ENCODE measurements around the gene CEP63.

CEP63 gene

GRCh38 chr3:134610432-134611385 lies 124.9 kb downstream of the CEP63 start:
- DNase-seq: no peak

- no peak for DNase-seq
These were observed 125.7 kb downstream of the CEP63 start for GRCh38 chr3:134611516-134611915.

GRCh38 chr3:134613006-134613520 lies 127.2 kb downstream of the CEP63 start:
- no peak for DNase-seq

- DNase-seq: no peak
These were observed 129.1 kb downstream of the CEP63 start for GRCh38 chr3:134614955-134615354.

GRCh38 chr3:134615743-134616142 lies 129.9 kb downstream of the CEP63 start:
- DNase-seq: no peak

- DNase-seq: peak; percentile 30
These were observed 132.0 kb downstream of the CEP63 start for GRCh38 chr3:134617608-134618477.

- DNase-seq: no peak
These were observed 132.8 kb downstream of the CEP63 start for GRCh38 chr3:134618478-134619300.

GRCh38 chr3:134619301-134619615 lies 133.4 kb downstream of the CEP63 start:
- DNase-seq: no peak

- DNase-seq: no peak
These were observed 134.1 kb downstream of the CEP63 start for GRCh38 chr3:134619884-134620445.

GRCh38 chr3:134620476-134621115 lies 134.7 kb downstream of the CEP63 start:
- DNase-seq: no peak

GRCh38 chr3:134621854-134622253 lies 136.0 kb downstream of the CEP63 start:
- no peak for DNase-seq

- no peak for DNase-seq
These were observed 137.0 kb downstream of the CEP63 start for GRCh38 chr3:134622806-134623365.

- DNase-seq: no peak
These were observed 137.9 kb downstream of the CEP63 start for GRCh38 chr3:134623615-134624245.

Measured in activated CD8-positive, alpha-beta memory T cell treated with anti-CD3 and anti-CD28 coated beads for 24 hours (primary cell).